Measurements from ENCODE around the gene IQCH.

The IQCH gene

GRCh38 chr15:67481680-67482079, 227.1 kb downstream of the IQCH start:
- DNase-seq (ENCODE audit: low read depth in 4 of 4, low spot score in 1 of 4), result no peak

- DNase-seq (ENCODE audit: low read depth in 4 of 4, low spot score in 1 of 4), result no peak
Observed at GRCh38 chr15:67495585-67495984, 241.0 kb downstream of the IQCH start.

GRCh38 chr15:67501177-67501835, 246.7 kb downstream of the IQCH start:
- no peak for DNase-seq (ENCODE audit: low read depth in 4 of 4, low spot score in 1 of 4)

GRCh38 chr15:67501836-67502461, 247.4 kb downstream of the IQCH start:
- no peak for DNase-seq (ENCODE audit: low read depth in 4 of 4, low spot score in 1 of 4)

- no peak for DNase-seq (ENCODE audit: low read depth in 4 of 4, low spot score in 1 of 4)
Observed at GRCh38 chr15:67504056-67504455, 249.5 kb downstream of the IQCH start.

GRCh38 chr15:67504796-67505195, 250.2 kb downstream of the IQCH start:
- no peak for DNase-seq (ENCODE audit: low read depth in 4 of 4, low spot score in 1 of 4)

GRCh38 chr15:67505675-67506572, 251.3 kb downstream of the IQCH start:
- no peak for DNase-seq (ENCODE audit: low read depth in 4 of 4, low spot score in 1 of 4)

- no peak for DNase-seq (ENCODE audit: low read depth in 4 of 4, low spot score in 1 of 4)
Observed at GRCh38 chr15:67506775-67507747, 252.5 kb downstream of the IQCH start.

GRCh38 chr15:67508407-67508806, 253.8 kb downstream of the IQCH start:
- no peak for DNase-seq (ENCODE audit: low read depth in 4 of 4, low spot score in 1 of 4)

- DNase-seq (ENCODE audit: low read depth in 4 of 4, low spot score in 1 of 4), result no peak
Observed at GRCh38 chr15:67509918-67510317, 255.3 kb downstream of the IQCH start.

- DNase-seq (ENCODE audit: low read depth in 4 of 4, low spot score in 1 of 4), result no peak
Observed at GRCh38 chr15:67510597-67511190, 256.1 kb downstream of the IQCH start.

- no peak for DNase-seq (ENCODE audit: low read depth in 4 of 4, low spot score in 1 of 4)
Observed at GRCh38 chr15:67511606-67512005, 257.0 kb downstream of the IQCH start.

GRCh38 chr15:67512140-67512539, 257.6 kb downstream of the IQCH start:
- no peak for DNase-seq (ENCODE audit: low read depth in 4 of 4, low spot score in 1 of 4)

GRCh38 chr15:67512933-67513714, 258.5 kb downstream of the IQCH start:
- no peak for DNase-seq (ENCODE audit: low read depth in 4 of 4, low spot score in 1 of 4)

GRCh38 chr15:67515090-67515489, 260.5 kb downstream of the IQCH start:
- DNase-seq (ENCODE audit: low read depth in 4 of 4, low spot score in 1 of 4), result no peak

- no peak for DNase-seq (ENCODE audit: low read depth in 4 of 4, low spot score in 1 of 4)
Observed at GRCh38 chr15:67515557-67515956, 261.0 kb downstream of the IQCH start.

GRCh38 chr15:67520321-67521028, 265.9 kb downstream of the IQCH start:
- no peak for DNase-seq (ENCODE audit: low read depth in 4 of 4, low spot score in 1 of 4)

- peak; percentile 50 to 77 (median 68) for DNase-seq (ENCODE audit: low read depth in 4 of 4, low spot score in 1 of 4)
Observed at GRCh38 chr15:67521029-67521782, 266.6 kb downstream of the IQCH start, which contains the start of gene C15orf61. C15orf61 (plus strand) TSS chr15:67521131; CDS start chr15:67521249, 118 bp downstream.
